TTC549 (cell line): ENCODE data around the gene ASTN1.
A peak's percentile ranks its signal among the peaks of the same experiment; 100 is the strongest.

Source experiments
- FAIRE-seq: peaks from 2 replicates; lab custom pipeline; 2012; peaks lifted over from hg19 to GRCh38; lab: Jason Lieb, UNC

Gene ASTN1

DNA sequence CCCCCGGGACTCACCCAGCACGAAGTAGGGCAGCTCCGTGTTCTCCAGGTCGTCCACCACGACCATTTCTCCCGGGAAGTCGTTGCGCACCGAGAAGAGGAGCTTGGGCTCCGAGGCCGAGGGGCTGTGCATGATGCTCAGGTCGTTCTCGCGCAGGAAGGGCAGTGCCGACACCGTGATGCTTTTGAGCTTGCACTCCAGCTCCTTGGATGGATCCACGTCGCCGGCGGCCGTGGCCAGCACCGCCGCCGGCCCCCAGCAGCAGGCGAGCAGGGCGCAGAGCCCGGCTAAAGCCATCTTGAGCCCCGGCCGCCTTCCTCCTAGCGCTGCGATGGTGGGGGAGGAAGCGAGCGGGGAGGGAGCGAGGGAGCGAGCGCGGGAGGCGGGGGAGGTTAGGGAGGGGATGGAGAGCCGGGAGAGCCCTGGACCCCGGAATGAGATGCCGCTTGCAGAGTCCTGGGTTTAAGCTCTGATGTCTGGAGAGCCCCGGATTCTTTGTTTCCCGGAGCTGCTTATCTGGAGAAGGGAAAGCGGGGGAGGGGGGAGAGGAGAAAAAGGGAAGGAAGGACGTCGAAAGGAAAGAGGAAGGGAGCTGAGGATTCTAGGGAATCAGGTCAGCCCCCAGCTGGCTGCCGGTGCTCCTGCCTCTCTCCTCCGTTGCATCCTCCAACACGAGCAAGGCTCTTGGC lies at the start of gene ASTN1:
TSS of gene ASTN1 (minus strand) at position 333 of the 689 bp plus-strand sequence. CDS start at position 297, 36 bp downstream.
- no peak for FAIRE-seq

DNA sequence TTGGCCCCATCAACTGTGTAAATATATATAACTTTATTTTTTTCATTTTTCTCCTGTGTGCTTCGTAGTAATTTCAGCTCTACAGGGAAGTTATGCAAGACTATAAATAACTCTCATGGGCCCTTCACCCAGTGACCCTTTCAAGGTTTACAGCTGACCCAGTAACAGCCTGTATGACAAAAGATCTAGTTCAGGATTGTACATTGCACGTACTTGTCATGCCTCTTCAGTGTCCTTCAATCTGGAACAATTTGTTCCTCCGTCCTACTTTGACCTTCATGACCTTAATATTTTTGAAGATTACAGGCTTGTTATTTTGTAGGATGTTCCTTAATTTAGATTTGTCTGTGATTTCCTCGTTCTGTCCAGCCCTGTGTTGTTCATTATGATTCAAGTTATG lies 46.7 kb upstream of the ASTN1 start:
- no peak for FAIRE-seq

DNA sequence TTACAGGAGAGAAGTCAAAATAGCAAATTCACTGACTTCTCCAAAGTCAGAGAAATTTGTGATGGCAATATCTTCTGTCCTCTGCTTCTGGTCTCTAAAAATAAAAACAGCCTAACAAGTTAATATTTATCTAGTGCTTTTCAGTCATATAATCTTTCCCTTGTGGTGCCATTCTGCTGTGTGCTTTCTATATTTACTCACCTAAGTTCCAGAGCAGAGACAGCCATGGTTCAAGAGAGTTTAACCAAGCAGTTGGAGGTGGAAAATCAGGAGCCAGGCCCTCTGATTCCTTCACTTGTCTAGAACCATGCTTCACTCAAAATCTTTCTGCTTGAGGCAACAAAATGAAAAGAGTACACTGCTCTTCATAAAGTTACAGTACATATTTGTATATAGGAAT lies 45.6 kb upstream of the ASTN1 start:
- no peak for FAIRE-seq

DNA sequence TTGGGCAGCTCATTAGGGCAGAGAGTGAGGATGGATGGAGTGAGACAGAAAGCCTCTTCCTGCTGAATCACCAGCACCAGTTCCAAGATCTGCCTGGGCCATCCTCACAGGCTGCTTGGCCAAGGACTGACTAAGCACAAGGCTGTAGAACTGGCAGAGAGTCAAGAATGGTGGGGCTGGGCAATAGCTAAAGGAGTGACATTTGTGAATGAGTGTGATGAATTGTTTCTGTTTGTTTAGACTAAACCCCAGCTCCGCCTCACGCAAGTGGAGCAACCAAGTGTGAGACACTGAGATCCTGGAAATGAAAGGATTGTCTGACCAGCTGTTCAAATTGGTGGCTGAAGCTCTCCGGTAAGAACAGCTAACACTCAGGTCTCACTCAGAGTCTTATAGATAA lies 44.8 kb upstream of the ASTN1 start:
- no peak for FAIRE-seq

DNA sequence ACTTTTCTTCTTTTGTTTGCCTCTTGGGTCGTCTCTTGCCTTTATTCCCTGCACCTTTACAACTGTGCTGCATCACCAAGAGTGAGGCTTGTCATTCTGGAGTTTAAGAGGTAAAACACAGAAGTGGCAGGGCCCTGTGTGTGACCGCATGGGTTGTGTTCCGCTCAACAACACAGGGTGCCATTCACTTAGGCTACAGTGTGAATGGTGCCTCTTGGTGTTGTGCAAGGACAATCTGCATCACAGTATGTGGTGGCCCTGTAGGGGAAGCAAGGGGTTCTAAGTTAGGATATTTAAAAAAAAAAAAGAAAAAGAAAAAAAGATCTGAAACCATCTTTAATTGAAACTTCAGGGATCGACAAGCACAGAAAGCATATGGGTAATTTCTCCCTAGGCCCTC lies 44.4 kb upstream of the ASTN1 start:
- FAIRE-seq = no peak

DNA sequence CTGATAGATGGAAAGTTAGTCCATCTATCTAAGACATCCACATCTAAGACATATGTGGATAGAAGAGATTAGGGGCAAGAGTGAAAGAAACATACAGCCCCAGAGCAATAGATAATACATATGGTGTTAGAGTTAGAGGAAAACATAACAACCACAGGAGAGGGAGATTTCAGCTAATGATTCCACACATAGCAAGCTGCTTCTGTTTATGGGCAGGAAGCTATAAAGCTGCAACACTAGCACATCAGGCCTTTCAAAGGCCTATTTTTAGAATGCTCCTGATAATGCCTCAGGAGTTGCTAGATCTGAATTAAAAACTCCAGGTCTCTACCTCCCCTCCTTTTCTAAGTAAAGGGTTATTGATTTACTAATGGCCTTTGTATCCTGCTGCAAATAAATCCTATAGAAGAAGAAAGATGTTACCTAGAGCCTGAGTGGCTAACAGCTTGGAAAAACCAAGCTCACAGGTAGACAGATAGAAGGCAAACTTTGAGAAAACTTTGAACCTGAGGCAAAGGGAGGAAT lies 42.4 kb upstream of the ASTN1 start:
- FAIRE-seq = no peak

DNA sequence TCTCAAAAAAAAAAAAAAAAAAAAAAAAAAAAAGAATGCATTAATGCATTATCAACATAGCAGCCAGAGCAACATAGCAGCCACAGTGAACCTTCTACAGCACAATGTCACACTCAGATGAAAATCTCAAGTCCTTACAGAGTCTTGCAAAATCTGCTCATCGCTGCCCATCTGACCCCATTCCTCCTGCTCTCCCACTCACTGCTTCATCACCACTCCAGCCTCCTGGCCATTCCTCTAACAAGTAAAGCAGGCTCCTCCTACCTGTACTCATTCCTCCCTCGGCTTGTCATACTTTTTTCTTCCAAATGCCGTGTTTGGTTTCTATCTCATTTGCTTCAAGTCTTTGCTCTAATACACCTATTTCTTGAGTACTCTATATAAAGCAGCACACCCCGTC lies 35.8 kb upstream of the ASTN1 start:
- FAIRE-seq = no peak

DNA sequence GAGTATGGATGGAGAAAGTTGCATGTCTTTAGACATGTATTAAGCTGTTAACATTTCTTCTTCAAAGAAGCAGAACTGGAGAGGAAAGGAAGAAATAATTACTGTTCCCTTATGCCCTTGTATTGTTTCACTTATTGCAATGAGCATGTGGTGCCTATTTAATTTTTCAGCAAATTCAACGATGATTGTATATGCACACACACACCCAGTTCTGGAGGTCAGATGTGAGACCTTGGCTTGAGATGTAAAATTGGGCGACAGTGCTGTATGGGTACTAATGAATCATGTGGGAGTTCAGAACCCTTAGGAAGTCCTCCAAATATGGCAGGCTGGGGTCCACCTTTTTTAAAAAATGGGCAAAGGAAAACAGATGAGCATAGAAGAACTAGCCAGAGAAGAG lies 33.7 kb upstream of the ASTN1 start:
- no peak for FAIRE-seq

DNA sequence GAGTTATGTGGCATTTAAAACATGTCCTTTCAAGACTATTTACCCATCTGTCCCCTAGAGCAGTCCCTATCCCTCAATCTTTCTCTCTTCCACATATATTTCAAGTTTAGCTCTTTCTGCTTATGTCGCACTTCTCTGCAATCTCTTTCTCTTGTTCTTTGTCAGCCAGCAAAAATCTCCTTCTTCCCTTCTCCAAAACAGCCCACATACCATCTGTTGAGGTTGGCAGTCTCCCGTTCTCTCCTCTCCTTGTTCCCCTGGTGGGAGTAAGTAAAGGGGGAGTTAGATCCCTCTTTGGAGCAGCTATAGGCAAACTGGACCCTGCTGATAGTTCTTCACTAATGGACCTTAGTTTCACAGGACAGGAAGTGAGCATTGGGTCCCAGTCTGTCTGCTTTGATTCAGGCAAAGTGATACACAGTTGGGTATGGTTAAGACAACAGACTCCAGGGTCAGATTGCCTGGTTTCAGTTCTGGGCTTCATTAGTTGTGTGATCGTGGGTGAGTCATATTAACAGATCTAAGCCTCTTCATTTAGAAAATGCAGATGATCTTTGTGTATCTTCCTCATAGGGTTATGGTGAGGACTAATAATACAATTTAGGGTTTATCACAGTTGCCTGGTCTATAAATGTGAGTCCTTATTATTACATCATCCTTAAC lies 25.9 kb upstream of the ASTN1 start:
- FAIRE-seq = no peak

DNA sequence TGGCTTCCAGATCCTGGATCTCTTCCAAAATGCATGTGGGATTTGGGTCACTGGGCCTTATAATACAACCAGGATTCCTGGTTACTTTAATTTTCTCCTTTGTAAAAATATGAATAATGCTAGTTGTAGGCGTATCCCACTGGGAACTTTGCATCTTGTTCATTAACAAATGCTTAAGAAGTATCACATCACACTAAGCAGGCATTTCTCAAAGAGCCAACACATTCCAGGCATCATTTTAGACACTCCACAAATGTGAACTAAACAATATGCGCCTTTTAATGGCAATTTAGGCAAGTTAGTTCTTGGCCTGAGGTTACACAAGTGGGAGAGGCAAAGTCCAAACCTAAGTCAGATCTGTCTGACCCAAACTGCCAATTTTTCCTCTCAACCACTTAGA lies 22.1 kb upstream of the ASTN1 start:
- FAIRE-seq = no peak

DNA sequence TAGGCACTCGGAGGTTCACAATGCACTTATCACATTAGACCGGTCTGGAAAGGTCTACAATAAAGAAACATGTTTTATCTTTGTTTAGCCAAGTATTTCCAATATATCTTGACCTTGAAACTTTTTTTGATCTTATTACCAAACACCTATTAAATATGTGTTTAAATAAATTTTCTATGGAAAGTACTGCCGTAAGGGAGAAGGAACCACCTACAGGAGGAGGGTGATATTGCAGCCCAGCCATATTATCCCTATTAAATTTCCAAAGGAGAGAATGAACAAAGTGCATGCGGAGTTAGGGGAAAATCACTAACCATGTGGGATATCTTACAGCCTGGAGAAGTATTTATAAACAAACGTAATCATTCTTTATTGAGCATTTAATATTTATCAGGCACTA lies 20.7 kb upstream of the ASTN1 start:
- peak; percentile 87 for FAIRE-seq

DNA sequence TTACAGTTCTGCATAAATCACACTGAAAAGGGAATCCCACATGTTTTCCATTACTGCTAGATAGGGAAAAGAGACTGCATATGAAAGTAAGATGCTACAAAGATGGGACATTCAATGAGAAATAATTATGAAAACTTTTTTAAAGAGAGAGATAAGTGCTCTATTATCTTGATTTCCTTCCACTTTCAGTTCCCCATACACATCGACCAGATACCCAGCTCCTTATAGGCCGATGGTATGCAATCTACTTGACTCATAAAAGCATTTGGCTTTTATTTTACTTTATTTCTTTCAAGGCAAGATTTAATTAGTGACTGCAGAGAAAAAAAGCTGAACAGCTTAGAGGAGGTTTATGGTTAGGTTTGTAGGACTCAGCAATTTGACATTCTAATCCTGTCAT lies 19.3 kb upstream of the ASTN1 start:
- FAIRE-seq = no peak

DNA sequence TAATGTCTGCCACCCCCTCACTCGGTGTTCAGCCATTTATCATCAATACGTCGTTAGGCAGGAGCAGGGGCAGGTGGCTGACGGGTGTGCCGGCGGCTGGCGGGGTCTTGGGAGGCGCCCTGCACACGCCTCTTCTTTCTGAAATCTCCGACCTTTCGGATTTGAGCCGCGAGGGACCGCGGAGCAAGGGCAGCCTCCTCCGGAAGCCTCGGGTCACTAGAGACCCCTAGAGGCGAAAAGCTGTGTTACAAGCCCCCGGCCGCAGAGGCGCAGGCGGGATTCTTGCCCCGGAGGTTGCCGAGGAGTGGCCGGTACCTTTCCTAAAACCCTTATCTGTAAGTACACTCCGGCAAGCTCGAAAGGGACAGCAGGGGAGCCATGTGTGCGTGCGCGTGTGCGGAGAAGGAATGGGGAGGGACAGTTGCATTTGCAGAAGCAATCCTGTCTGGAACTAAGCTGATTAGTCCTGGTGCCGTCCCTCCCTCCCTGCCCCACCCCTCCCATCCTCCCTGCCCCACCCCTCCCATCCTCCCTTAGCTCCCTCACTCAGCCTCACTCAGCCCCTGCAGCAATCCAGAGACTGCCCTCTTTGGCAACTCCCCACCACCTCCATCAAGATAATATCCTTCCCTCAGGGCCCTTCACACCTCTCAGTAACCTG lies 17.2 kb upstream of the ASTN1 start:
- no peak for FAIRE-seq

DNA sequence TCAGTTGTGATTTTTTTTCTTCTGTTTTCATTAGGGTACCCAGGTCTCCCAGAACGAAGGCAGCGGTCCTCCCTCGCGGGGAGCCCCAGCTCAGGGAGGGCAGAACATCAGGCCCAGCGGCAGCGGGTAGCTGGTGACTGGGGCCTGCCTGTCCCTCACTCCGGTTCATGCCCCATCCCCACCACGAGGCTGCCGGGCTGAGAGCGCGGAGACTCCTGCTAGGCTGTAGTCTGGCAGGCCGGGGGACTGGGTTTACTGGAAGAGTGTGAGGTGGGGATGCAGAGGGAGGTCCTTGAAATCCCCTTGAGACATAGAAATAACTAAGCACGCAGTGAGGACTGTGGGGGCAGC lies 16.7 kb upstream of the ASTN1 start:
- FAIRE-seq = no peak

DNA sequence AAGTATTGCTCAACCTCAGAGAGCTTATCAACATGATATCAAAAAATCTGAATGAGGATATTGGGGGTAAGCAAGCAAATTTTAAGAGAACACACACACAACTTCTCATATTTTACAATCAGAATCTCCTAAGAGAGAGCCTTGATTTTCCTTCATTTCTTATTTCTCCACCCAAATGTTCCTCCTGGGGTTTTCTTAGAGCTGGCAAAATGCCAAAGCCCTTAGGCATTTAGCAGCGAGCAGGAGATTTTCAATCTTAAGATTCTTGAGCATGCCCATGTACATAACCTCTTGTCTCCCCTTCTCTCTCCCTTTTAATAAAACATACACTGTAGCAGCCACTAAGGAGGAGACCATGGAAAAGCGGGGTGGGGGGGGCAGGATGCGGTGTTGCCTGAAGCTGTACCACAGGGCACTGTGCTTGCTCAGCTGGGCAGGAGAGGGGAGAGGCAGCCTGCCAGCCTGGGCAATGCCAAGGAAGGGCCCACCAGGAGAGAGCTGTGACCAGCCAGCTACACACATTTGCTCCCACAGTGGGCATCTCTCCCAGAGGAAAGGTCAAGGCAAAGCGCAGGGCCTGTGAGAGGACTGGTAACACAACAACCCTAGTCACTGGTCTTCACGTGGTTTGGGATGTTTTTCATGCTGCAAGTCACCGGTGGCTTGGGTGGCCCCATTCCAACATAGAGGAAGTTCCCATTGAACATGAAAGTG lies 10.6 kb upstream of the ASTN1 start:
- FAIRE-seq = no peak

DNA sequence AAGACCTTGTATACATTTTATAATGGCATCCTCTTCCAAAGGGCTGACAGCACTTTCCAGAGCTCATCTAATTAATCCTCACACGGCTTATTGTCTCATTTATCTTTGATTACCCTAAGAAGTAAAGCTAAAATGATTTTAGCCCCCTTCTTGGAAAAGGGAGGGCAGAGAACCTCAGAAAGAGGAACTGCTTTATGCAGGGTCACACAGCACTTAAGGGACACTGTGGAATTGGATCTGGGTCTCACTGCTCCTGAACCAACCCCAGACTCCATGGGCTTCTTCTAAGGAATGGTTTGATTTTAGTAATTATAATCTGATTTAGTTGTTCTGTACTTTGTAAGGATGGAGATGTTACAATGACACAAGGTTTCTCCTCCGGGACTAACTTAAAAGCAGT lies 9.5 kb upstream of the ASTN1 start:
- no peak for FAIRE-seq

DNA sequence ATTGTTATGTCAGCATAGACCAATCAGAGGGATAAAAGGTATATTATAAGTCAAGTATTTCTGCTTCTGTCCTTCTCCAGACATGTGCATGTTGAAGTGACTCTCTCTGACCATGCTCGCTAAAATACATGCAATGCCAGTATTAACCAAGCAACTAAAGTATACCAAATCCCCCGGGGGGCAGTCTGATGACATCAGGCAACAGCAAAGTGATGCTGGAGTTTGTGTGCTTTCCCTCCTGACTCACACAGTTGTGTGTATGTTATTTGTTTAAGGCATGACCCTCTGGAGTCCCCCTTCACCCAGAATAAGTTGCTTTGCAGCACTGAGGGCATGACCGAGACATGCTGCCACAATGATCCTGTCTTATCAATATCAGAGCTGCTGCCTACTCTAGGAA lies 8.4 kb upstream of the ASTN1 start:
- no peak for FAIRE-seq

DNA sequence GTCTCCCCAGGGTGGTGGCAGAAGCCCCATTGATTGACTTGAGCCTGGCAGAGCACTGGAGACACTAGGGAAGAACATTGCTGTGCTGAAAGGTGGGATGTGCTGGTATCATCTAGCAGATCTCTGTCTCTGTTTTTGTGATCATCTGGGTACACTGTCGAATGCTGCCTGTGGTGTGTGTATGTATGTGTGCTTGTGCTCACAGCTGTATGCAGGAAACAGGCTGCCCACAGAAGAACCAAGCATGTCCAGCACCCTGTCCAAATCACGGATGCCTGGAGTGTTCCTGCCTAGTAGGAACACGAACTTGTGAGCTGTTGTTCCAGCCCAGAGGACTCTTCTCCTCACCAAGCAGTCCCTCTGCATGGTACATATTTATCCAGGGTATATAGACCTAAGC lies 7.8 kb upstream of the ASTN1 start:
- no peak for FAIRE-seq

DNA sequence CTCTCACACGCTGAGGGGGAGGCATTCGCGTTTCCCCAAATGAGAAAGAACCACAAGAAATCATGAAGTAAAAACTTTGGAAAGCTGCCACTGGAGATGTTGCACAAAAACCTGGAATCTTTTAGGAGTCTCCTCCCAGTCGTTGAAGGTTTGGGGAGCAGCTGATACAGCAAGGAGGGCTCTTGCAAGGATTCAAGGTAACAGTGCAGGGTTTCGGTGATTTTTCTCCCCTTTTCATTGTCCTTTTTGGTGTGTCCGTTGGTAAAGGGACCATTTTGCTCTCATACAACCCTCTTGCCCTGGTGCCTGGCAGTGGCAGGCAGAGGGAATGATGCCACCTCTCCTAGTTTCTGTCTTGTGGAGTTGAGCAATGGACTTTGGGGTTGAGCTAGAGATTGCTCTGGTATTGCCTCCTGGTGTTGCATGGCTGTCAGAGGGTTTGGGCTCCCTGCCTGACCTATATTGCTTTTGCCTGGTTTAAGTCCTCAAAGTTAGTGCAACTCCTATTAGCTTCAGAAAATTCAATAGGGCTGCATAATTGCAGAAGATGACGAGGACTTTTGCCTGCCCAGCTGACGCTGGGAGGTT lies 7.1 kb upstream of the ASTN1 start:
- FAIRE-seq = no peak

DNA sequence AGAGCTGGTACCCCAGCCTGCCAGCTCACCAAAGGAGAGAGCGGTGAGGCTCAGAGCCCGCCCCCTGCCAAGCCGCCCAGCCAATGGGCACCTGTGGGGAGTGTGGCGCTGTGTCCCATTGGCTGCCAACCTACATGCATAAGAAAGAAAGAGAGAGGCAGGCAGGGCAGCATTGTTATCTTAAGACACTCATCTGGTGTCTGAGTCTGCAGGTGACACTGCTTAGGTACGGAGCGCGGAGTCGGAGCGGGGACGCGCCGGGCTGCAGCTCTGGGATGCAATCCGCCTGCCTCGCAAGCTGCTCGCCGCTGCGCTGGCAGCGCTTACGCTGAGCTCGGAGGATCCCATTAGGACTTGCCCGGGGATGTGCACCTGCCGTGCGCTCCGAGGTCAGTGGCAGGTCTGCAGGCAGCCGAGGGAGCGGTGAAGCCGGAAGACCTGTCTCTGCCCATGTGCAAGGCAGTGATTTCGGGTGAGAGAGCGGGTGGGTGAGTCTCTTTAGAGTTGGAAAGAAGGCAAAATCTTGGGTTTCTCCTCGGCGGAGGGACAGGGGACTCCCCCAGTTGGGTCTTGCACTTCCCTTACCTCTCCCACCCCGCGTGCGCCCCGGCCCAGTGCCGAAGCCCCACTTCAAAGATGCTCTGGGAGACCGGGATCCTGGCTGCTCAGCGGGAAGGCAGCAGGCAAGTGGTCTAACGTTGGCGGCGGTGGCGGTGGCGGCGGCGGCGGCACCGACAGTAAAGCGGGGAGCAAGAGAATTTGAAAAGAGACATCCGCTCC lies 6.4 kb upstream of the ASTN1 start, which contains the start of gene BRINP2:
TSS of gene BRINP2 (plus strand) at position 203 of the 780 bp plus-strand sequence. CDS start 58,919 bp downstream, outside the sequence.
- no peak for FAIRE-seq

DNA sequence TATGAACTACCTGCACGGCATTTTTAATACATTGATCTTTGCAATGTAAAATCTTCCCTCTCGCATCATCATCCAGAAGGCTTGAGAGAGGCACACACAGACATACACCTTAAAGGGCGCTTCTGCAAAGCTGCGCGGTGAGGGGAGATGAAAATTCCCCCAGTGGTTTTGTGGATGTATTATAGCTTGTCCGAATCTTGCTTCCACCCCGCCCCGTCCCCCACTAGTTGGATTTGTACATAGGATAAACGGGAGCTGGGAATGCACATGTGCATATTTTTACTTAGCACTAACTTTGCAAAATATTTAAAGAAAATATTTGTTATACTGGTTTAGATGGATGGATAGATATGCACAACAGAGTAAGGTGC lies 542 bp upstream of the ASTN1 start:
- FAIRE-seq = no peak
